Body of pancreas (tissue), 4 donors: ENCODE measurements around the gene EXTL1.

ENCODE experiments used
- POLR2A ChIP-seq, 3 donors: fragments of 450-650 bp; IDR thresholded peaks; one replicate each; pipeline ENCODE4 v1.6.1; 2016; ENCODE audit warnings: antibody characterized with exemption in 3 of 3, mild to moderate bottlenecking in 2 of 3
- TF ChIP-seq, protein P1 (sequence below), 7 experiments: fragments of 450-650 bp in 4 of 7; fragments of 200-600 bp in 3 of 7; sonication (generic) in 3 of 7; IDR thresholded peaks; one replicate each; pipeline ENCODE4 v1.5.1; 2016 to 2019; ENCODE audit warnings: antibody characterized with exemption in 7 of 7

DNA sequence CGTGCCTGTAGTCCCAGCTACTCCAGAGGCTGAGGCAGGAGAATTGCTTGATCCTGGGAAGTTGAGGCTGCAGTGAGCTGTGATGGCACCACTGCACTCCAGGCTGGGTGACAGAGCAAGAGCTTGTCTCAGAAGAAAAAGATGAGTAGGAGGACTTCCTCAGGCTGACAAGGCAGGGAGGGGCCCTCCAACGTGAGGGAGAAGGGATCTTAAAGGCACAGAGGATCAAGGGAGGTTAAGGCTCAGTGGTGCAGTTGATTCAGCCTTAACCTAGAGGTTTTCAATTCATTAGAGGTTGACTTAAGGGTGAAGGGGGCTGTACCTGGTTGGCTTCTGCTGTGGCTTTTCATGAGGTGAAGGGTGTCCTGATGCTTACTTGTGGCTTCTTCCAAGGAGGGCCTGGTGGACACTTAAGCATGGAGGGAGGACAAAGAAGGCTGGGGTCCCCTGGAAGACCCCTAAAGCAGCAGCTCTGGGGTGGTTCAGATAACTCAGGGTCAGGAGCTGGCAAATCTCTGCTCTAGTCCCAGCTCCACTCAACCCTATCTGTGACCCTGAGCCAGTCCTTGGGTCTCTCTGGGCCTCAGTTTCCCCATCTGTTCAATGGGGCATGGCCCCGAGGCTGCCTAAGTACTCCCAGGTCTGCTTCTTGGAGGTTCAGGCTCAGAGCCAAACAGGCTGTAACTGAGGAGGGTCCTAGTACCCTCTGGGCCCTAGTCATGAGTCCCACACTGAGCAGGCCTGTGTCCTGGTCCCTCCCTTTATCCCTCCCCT lies 6.3 kb downstream of the EXTL1 start:
- TF ChIP-seq, protein P1, sequence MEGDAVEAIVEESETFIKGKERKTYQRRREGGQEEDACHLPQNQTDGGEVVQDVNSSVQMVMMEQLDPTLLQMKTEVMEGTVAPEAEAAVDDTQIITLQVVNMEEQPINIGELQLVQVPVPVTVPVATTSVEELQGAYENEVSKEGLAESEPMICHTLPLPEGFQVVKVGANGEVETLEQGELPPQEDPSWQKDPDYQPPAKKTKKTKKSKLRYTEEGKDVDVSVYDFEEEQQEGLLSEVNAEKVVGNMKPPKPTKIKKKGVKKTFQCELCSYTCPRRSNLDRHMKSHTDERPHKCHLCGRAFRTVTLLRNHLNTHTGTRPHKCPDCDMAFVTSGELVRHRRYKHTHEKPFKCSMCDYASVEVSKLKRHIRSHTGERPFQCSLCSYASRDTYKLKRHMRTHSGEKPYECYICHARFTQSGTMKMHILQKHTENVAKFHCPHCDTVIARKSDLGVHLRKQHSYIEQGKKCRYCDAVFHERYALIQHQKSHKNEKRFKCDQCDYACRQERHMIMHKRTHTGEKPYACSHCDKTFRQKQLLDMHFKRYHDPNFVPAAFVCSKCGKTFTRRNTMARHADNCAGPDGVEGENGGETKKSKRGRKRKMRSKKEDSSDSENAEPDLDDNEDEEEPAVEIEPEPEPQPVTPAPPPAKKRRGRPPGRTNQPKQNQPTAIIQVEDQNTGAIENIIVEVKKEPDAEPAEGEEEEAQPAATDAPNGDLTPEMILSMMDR (IDR thresholded peaks at IDR 0.05): no peak
- no peak for TF ChIP-seq POLR2A (IDR thresholded peaks at IDR 0.05)
